ENCODE data around the gene CAP1.
A peak's percentile ranks its signal among the peaks of the same experiment; 100 is the strongest.

CAP1 gene

DNA sequence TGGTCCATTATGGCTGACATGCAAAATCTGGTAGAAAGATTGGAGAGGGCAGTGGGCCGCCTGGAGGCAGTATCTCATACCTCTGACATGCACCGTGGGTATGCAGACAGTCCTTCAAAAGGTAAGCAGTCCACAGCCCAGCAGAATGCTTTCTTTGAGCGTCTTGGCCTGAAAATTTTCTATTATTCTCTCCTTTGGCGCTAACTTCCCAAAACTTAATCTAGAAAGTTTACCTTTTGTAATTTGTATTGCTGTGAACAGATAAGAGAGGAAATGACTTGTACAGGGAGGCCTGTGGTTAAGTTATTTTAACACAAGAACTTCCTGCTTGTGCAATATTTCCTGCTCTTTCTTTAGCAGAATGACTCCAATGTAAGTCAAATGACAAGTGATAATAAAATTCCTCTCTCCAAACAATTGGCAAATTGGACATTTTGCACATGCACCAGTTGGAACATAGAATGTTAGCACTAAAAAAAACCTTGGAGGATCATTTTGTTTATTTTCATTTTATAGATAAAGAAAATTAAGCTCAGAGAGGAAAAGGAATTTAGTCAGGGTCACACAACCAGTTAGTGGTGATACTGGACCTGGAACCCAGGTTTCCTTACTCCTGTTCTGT, 18.9 kb downstream of the CAP1 start:
- no peak for DNase-seq

DNA sequence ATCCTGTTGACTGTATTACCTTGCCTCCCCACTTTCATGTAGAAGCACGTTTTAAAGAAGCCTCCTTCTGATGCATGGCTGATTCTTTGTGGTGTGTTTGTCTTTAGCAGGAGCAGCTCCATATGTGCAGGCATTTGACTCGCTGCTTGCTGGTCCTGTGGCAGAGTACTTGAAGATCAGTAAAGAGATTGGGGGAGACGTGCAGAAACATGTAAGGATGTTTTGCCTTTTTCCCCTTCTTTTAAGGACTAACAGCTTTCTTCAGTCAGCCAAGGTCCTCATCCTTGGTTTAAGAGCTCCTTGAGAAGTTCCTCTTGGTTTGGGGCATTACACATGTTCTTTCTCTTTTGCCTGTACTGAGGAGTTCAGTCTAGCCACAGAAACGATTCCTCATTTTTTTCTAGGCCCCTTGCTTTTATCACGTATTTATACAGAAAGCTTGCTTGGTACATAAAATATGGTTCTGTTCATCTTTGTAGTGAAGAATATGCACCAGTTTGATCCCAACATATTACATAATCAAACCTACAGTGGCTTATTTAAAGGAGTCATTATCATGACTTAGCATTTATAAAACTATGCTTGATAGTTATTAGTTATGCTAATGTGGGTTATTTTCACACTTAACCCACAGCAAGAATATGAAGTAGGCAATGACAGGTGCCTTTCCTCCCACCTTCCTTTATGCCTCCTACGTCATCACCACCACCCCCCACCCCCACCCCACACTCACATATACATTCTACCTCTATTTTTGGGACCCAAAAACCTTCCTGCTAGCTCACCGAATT, 19.6 kb downstream of the CAP1 start:
- no peak for DNase-seq

GRCh38 chr1:40064797-40065499, 24.4 kb downstream of the CAP1 start:
- DNase-seq = no peak

DNA sequence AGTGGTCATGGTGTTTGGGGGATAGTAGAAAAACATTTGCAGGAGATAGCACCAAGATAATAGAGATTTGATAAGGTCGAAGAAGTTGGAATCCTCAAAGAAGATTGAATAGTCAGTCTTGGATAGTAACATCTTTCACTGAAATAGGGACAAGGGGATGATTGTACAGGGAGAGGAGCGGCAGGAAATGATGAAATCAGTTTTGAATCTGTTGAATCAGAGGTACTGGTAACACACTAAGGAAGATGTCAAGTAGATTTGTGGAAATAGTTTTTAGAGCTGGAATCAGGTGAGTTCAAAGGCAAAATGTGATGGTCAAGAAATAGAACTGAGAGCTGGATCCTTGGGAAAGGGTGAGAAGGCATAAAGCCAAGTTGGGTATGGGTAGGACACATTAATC, 26.5 kb downstream of the CAP1 start:
- no peak for DNase-seq

DNA sequence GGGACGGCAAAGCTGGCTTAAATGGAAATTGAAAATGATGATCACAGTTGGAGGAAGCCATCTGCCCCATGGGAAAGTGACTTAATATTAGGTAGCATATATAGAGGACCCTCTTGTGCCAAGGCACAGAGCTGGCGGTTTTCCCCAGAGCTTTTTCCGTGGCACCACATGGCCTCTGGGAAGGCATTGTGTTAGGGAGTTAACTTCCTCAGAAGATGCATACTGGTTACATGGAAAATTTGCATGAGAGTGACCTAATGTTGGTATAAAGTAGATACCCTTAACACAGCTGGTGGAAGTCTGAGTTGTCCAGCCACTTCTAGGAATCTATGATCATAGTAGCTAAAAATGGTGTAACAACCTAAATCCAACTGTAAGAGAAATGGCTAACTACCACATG, 27.3 kb downstream of the CAP1 start:
- no peak for DNase-seq

- DNase-seq = no peak
Observed at GRCh38 chr1:40072142-40072541, 31.6 kb downstream of the CAP1 start.

DNA sequence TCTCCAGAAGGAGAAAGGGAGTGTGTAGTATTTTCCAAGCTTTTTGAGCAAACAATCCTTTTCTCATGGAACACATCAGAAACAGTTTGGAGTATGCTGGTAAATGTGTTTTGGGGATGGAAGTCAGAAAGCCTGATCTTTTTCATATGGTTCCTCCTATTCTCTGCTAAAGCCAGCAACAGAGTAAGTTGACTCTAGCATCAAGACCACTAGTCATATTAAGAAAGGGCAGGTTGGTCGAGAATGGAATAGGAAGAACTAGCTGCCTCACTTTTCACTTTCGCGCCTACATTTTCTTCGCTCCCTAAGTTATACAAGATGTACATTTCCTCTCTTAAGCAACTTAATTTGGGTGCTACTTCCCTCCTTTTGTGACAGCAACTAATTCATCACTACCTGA, 32.5 kb downstream of the CAP1 start:
- DNase-seq = no peak

DNA sequence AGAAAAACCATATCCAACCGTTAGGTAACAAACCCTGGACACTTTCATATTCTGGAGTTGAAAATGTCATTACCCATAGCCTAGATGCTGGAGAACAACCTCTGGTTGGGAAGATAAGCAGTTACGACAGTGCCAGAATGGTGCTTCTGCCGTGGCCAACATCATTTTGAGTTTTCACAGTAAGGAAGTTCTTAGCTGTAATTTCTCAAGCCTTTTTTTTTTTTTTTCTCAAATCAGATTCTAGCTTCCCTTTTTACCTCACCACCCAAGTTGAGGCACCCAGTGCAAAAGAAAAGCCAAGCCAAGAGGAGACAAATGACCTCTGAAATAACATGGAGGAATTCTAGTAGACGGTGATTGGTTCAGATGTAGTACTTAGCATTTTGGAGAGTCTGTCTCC, 34.7 kb downstream of the CAP1 start:
- no peak for DNase-seq

GRCh38 chr1:40076895-40077312, 36.4 kb downstream of the CAP1 start:
- no peak for DNase-seq

GRCh38 chr1:40078512-40079333, 38.2 kb downstream of the CAP1 start:
- DNase-seq = peak; percentile 83

GRCh38 chr1:40079774-40080400, 39.4 kb downstream of the CAP1 start:
- no peak for DNase-seq

DNA sequence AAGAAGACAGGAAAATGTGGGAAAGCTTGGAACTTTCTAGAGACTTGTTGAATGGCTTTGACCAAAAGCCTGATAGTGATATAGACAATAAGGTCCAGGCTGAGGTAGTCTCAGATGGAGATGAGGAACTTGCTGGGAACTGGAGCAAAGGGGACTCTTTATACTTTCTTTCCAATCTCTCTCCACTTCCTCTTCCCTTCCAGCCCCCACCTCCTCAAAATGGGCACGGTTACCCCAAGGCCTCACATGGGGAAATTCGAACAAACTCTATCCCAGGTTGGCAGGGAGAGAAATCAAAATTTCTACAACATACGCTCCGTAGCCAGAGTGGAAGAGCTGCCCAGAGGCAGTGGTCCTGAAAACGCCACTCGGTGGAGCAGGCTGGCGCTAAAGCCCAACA, 41.3 kb downstream of the CAP1 start:
- DNase-seq = no peak

GRCh38 chr1:40084750-40085149, 44.2 kb downstream of the CAP1 start:
- DNase-seq = peak; percentile 81

DNA sequence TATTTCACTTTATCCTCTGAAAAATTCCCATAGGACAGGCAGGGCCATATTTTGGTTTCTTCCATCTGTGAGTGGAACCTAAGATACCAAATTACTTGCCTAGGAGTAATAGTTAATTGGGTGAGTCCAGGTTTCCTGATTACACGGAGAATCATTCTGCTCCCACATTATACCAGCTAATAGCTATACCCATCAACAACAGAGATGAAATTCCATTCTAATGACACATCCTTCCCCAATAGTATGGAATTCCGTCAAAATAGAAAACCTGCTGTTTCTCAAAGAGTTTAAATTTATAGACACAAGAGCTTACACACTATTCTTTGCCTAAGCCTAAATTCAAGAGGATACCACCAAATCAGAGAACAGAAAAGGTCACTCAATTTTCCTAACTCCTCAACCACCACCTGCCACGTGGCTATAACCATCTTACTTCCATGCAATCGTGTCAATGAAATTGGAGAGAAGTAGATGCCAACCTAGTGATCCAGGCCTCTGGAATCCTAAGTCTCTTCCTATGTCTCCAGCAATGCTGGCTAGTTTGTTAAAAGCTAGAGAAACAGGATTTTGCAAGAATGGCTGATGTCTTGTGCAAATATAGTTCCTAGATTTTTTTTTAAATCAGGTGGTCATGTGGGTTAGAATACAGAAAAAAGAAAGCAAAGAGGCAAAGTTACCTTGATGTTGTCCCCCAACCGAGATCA, 50.3 kb downstream of the CAP1 start:
- no peak for DNase-seq

GRCh38 chr1:40092241-40092640, 51.7 kb downstream of the CAP1 start:
- no peak for DNase-seq

DNA sequence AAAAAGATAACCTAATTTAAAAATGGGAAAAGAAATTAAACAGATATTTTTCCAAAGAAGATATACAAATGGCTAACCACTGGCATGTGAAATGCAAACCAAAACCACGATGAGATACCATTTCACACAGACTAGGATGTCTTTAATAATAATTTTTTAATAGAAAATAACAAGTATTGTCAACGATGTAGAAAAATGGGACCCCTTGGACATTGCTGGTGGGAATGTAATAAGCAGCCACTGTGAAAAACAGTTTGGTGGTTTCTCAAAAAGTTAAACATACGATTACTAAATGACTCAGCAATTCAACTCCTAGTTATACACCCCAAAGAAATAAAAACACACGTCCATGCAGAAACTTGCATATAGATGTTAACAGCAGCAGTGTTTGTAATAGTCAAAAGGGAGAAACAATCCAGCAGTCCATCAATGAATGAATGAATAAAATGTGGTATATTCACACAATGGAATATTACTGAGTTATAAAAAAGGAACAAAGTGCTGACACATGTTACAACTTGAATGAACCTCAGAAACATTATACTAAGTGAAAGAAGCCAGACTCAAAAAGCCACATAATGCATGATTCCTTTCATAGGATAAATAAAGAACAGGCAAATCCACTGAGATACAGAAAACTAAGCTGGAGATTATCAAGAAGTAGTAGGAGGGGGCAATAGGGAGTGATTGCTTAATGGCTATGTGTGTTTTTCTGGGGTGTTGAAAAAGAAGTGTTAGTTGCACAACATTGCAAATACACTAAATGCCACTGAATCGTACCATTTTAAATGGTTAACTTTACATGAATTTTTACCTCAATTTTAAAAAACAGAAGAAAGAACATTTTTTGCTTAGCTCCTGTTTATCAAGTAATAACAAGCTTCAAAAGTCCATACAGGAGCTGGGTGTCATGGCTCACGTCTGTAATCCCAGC, 52.4 kb downstream of the CAP1 start:
- DNase-seq = no peak

GRCh38 chr1:40094466-40095110, 54.1 kb downstream of the CAP1 start:
- no peak for DNase-seq

DNA sequence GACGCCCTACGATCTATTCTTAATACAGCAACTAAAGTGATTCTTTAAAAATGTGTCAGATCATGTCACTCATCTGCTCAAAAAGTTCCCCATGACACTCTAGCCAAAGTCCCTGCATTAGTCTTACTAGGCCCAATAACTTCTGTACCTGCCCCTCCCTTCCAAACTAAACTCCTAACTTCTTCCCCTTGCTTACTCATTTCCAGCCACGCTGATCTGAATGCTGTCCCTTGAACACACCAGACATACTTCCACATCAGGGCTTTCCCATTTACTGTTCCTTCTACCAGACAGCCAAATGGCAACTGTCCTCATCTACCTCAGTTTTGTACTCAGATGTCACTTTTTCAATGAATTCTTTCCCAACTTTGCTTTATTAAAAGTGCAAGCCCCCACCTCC, 55.3 kb downstream of the CAP1 start:
- no peak for DNase-seq

- DNase-seq = no peak
Observed at GRCh38 chr1:40096646-40096976, 56.1 kb downstream of the CAP1 start.

DNA sequence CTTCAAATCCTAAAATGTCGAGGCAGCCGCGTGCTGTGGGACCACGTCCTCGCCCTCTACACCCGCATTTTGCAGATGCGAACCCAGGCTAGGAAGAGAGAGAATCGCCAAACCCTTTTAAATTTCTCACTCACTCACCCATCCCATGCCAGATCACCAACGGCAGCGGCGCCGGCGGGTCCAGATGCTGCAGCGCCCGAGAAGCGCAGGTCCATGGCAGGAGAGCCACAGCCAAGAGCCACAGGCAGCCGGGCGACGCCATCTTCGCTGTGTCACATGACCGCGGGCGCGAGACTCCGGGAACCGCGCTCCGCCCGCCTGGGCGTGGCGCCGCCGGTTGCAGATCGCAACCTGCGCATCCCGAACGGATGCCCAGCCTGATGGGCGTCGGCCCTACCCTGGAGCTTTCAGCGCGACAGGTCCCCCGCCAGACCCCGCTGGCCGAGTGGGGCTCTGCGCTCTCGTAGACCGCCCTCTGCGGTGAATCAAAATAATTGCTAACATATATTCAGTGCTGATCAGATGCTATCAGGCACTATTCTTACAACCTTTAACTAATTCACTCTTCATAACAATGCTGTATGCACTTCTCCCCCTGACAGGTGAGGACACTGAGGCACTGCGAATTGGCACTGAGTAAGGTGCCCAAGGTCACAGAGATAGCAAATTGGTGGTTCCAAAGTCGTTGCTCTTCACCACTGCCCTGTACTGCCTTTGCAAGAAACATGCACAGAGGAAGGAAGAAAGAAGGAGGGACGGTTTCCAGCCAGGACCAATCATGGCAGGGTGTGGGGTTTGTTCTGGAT, 56.7 kb downstream of the CAP1 start, which contains the start of gene PPT1:
TSS of gene PPT1 (minus strand) at position 276 of the 806 bp plus-strand sequence. CDS start at position 262, 14 bp downstream.
- peak; percentile 93 for DNase-seq
